ENCODE measurements around the gene KIAA1191.
"Not testable (repeated sequence)": the region's sequence is repeated elsewhere in the genome, so short reads cannot be mapped to it uniquely, and the experiment has no call there.

The KIAA1191 gene

DNA sequence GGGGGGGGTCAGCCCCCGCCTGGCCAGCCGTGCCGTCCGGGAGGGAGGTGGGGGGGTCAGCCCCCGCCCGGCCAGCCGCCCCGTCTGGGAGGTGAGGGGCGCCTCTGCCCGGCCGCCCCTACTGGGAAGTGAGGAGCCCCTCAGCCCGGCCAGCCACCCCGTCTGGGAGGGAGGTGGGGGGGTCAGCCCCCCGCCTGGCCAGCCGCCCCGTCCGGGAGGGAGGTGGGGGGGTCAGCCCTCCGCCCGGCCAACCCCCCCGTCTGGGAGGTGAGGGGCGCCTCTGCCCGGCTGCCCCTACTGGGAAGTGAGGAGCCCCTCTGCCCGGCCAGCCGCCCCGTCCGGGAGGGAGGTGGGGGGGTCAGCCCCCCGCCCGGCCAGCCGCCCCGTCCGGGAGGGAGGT is 56.2 kb downstream of the KIAA1191 start:
- DNase-seq: not testable (repeated sequence)

Measured in 8988T (cell line).